HG03280 (cell line): ENCODE measurements around the gene CELA3A.
"Not testable (repeated sequence)": the region's sequence is repeated elsewhere in the genome, so short reads cannot be mapped to it uniquely, and the experiment has no call there.

Experiments
- ATAC-seq: cut with Tn5 transposase; IDR thresholded peaks from one replicate; pipeline ENCODE4 v1.9.1; 2021; ENCODE audit warnings: mild to moderate bottlenecking, moderate library complexity; ENCODE audit not compliant: unreplicated experiment

Gene CELA3A

GRCh38 chr1:22001409-22001808 lies at the start of gene CELA3A:
CELA3A (plus strand) TSS chr1:22001657; CDS start chr1:22001675, 18 bp downstream.
- no peak for ATAC-seq

- no peak for ATAC-seq
These were observed 48.5 kb upstream of the CELA3A start for GRCh38 chr1:21952786-21953520.

GRCh38 chr1:21955058-21955457 lies 46.4 kb upstream of the CELA3A start:
- ATAC-seq, result no peak

- ATAC-seq, result no peak
These were observed 45.8 kb upstream of the CELA3A start for GRCh38 chr1:21955501-21956281.

GRCh38 chr1:21956720-21957552 lies 44.5 kb upstream of the CELA3A start:
- ATAC-seq, result no peak

GRCh38 chr1:21961337-21961736 lies 40.1 kb upstream of the CELA3A start:
- ATAC-seq, result no peak

GRCh38 chr1:21961799-21962198 lies 39.7 kb upstream of the CELA3A start:
- ATAC-seq, result no peak

GRCh38 chr1:21963477-21964217 lies 37.8 kb upstream of the CELA3A start:
- ATAC-seq, result no peak

- ATAC-seq, result no peak
These were observed 35.0 kb upstream of the CELA3A start for GRCh38 chr1:21966247-21967000.

- ATAC-seq, result not testable (repeated sequence)
These were observed 34.2 kb upstream of the CELA3A start for GRCh38 chr1:21967216-21967615.

GRCh38 chr1:21969066-21969465 lies 32.4 kb upstream of the CELA3A start:
- not testable (repeated sequence) for ATAC-seq

GRCh38 chr1:21970523-21970922 lies 30.9 kb upstream of the CELA3A start:
- ATAC-seq, result not testable (repeated sequence)

- not testable (repeated sequence) for ATAC-seq
These were observed 28.4 kb upstream of the CELA3A start for GRCh38 chr1:21972973-21973441.

- not testable (repeated sequence) for ATAC-seq
These were observed 27.5 kb upstream of the CELA3A start for GRCh38 chr1:21973948-21974347.

GRCh38 chr1:21974699-21975098 lies 26.8 kb upstream of the CELA3A start:
- not testable (repeated sequence) for ATAC-seq

- ATAC-seq, result not testable (repeated sequence)
These were observed 26.2 kb upstream of the CELA3A start for GRCh38 chr1:21975296-21975695.

GRCh38 chr1:21976703-21977239 lies 24.7 kb upstream of the CELA3A start, which contains the start of gene CELA3B:
CELA3B (plus strand) TSS chr1:21977022; CDS start chr1:21977040, 18 bp downstream.
- ATAC-seq, result not testable (repeated sequence)

GRCh38 chr1:21978209-21978608 lies 23.2 kb upstream of the CELA3A start:
- ATAC-seq, result not testable (repeated sequence)
